ENCODE data around the gene COPZ2.

GRCh38 chr17:47995241-47995935 lies 42.2 kb downstream of the COPZ2 start:
- TF ChIP-seq CTCF (IDR thresholded peaks at IDR 0.05) (no peak), POLR2A (IDR thresholded peaks at IDR 0.05) (no peak)
